ENCODE results near the gene PEX3.

DNA sequence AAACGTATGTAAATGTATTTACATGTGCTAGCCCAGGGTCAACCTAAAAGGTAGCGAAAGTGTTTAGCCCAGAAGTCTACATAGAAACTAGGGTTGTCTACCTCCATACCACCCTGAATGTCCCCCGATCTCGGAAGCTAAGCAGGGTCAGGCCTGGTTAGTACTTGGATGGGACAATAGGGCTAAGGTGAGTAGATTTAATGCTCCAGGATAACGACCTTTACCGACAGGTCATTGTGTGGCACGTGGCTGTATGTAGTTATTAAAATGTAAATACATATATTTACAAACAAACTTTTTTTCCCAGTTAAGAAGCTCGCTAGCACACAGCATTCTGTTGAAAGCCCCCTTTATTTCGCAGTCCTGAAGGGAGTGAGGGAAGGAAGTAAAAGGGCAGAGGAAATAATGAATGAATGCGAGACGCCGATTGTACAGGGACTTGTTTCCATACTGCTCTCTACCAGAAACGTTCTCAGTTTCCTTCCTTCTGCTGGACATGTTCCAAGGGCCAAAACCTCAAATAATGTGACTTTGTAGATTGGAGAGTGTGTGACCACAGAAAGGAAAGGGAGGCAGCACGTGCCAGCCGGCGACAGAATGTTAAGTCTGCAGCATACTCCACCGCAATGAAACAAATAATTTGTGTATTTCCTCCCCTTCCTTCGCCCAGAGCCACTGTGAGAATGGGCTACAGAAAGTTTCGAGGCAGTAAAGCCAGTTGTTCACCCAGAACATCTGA lies 722 bp upstream of the PEX3 start:
- TF ChIP-seq, protein P1, sequence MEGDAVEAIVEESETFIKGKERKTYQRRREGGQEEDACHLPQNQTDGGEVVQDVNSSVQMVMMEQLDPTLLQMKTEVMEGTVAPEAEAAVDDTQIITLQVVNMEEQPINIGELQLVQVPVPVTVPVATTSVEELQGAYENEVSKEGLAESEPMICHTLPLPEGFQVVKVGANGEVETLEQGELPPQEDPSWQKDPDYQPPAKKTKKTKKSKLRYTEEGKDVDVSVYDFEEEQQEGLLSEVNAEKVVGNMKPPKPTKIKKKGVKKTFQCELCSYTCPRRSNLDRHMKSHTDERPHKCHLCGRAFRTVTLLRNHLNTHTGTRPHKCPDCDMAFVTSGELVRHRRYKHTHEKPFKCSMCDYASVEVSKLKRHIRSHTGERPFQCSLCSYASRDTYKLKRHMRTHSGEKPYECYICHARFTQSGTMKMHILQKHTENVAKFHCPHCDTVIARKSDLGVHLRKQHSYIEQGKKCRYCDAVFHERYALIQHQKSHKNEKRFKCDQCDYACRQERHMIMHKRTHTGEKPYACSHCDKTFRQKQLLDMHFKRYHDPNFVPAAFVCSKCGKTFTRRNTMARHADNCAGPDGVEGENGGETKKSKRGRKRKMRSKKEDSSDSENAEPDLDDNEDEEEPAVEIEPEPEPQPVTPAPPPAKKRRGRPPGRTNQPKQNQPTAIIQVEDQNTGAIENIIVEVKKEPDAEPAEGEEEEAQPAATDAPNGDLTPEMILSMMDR (conservative IDR thresholded peaks at IDR 0.05; ENCODE audit: low read depth, low read length) = no peak
- TF ChIP-seq EZH2 (IDR thresholded peaks at IDR 0.05; ENCODE audit: low read length, unreplicated experiment) (no peak), EZH2phosphoT487 (IDR thresholded peaks at IDR 0.05; ENCODE audit: borderline replicate concordance, low read length) (no peak)
